H7 (cell line): Measurements from ENCODE around the gene TRIM14. TPM values are rescaled to one million over a fixed set of nuclear protein-coding genes. Genes with fewer than 3 reads are reported as not detected.

Experiments
- DNase-seq: peaks from one replicate; pipeline ENCODE4 v3.0.0; 2012
- H3K27me3 ChIP-seq: 2 replicates; pipeline ENCODE4 v1.6.0; 2011; ENCODE audit warnings: mild to moderate bottlenecking, low read length; ENCODE audit not compliant: control insufficient read depth, insufficient read depth
- H3K36me3 ChIP-seq: replicated peaks from 2 replicates; pipeline ENCODE4 v1.5.1; 2011; ENCODE audit warnings: low read length; ENCODE audit not compliant: control insufficient read depth, insufficient read depth
- H3K4me3 ChIP-seq: 2 replicates; pipeline ENCODE4 v1.5.1; 2011; ENCODE audit warnings: low read depth, mild to moderate bottlenecking, control low read depth, low read length, moderate library complexity; ENCODE audit not compliant: insufficient read depth
- total RNA-seq: library from RNA; depleted of rRNA; stranded (reverse); fragments of >200 nt; shearing (Covaris generic); gene quantifications from 2 replicates; pipeline ENCODE4 v1.2.3, GENCODE V29; 2014

The TRIM14 gene
- total RNA-seq, 1 experiment from 2014 or later: 3.8 TPM

DNA sequence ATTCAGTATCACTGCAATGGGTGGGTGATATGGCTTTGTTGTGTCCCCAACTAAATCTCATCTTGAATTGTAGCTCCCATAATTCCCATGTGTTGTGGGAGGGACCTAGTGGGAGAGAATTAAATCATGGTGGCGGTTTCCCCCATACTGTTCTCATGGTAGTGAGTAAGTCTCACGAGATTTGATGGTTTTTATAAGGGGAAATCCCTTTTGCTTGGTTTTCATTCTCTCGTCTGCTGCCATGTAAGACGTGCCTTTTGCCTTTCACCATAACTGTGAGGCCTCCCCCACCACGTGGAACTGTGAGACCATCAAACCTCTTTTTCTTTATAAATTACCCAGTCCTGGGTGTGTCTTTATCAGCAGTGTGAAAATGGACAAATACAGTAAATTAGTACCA is 72.0 kb downstream of the TRIM14 start:
- Histone ChIP-seq H3K36me3 (no peaks in the 10 kb centered on the region), H3K4me3 (no peak overlapping the region), H3K27me3 (no peaks in the 10 kb centered on the region)
- no peak for DNase-seq

GRCh38 chr9:98046180-98046543 is 72.9 kb downstream of the TRIM14 start:
- H3K4me3 ChIP-seq: no peak overlapping the region
- H3K27me3 ChIP-seq: no peaks in the 10 kb centered on the region
- no peaks in the 10 kb centered on the region for H3K36me3 ChIP-seq
- DNase-seq: no peak

DNA sequence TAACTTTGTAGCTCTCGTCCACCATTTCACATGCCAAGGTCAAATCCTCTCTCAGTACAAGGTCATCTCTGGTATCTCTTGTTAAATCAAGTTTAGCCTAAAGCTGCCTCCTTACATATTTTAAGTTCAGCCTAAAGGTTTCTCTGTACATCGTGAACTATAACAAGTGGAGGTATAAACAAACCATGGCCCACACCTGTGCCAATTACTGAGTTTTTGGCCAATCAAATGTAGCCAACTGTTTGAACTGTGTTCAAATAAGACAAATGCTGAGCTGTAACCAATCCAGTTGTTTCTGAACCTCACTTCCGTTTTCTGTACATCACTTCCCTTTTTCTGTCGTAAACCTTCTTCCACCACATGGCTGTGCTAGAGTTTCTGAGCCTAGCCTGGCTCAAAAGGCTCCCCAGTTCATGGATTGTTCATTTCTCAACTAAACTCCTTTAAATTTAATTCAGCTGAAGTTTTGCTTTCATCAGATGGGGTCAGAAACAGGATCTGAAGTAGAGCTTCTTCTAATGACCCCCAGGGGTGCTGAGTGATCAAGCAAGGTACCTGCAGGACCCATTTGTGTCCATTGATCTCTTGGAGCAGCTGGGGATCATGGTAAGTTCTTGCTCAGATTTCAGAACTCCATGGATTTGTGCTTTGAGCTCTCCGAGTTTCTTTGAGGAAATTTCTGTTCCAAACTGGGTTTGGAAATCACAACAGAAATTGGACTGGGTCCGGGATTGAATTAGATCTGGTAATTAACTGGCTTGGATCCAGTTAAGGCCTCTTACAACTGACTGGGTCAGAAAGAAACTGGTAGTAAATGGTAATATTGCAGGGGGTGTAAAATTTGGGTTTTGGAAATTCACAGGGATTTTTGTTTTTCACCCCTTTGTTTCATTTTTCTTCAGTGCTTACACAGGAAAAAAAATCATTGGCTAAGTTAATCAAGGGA is 73.5 kb downstream of the TRIM14 start:
- Histone ChIP-seq H3K4me3 (no peak overlapping the region), H3K36me3 (no peaks in the 10 kb centered on the region), H3K27me3 (no peaks in the 10 kb centered on the region)
- no peak for DNase-seq

DNA sequence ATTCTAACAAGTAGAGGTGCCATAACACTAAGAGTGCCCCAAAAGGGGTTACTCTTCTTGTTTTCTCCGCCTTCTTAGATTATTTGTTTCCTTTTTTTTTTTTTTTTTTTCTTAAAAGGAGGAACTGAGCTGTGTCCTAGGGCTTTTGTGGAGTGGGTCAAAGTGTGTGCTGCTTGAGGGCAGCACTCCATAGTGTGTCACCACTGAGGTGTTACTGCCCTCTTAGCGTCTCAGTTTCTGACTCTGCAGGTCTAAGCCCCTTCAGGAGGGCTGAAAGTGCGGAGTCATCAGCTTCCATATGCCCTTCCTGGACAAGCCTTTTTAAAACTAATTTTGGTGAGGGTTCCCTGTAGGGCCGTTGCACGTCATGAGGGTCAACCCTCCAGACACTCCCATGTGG is 75.1 kb downstream of the TRIM14 start:
- no peak for DNase-seq
- H3K36me3 ChIP-seq: no peaks in the 10 kb centered on the region
- H3K27me3 ChIP-seq: no peaks in the 10 kb centered on the region
- H3K4me3 ChIP-seq: no peak overlapping the region

DNA sequence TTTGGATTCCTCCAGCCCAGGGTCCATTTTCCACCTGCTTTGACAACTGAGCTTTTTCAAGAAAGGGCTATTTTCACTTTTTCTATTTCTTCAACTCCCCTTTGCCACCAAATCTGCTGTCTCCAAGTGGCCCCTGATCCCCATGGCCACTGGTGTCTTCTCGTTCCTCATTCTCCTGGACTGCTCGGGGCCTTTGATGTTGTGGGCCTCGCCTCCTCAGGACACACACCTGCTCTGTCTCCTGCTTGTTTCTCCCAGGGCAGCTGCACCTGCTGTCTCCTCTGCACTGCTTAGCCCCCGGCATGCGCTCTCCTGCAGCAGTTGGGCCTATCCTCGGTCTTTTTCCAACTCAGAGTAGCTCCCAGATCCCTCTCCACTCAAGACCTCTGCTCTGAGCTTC is 78.8 kb downstream of the TRIM14 start:
- no peak overlapping the region for H3K4me3 ChIP-seq
- no peak for DNase-seq
- no peaks in the 10 kb centered on the region for H3K27me3 ChIP-seq
- H3K36me3 ChIP-seq: no peaks in the 10 kb centered on the region

DNA sequence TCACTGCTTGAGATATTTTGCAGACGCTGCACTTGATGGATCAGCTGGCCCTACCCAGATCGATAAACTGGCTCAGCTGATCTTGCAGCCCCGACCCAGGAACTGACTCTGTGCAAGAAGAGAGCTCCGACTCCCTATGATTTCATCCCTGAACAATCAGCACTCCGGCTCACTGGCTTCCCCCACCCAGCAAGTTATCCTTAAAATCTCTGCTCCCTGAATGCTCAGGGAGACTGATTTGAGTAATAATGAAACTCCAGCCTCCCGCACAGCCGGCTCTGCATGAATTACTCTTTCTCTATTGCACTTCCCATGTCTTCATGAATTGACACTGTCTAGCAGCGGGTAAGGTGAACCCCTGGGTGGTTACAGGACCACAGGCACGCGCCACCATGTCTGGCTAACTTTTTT is 79.4 kb downstream of the TRIM14 start:
- no peak for DNase-seq
- no peaks in the 10 kb centered on the region for H3K27me3 ChIP-seq
- H3K36me3 ChIP-seq: no peaks in the 10 kb centered on the region
- no peak overlapping the region for H3K4me3 ChIP-seq

GRCh38 chr9:98038958-98039357 is 80.1 kb downstream of the TRIM14 start:
- no peaks in the 10 kb centered on the region for H3K27me3 ChIP-seq
- no peaks in the 10 kb centered on the region for H3K36me3 ChIP-seq
- no peak overlapping the region for H3K4me3 ChIP-seq
- DNase-seq: no peak

- Histone ChIP-seq H3K36me3 (no peaks in the 10 kb centered on the region), H3K27me3 (no peaks in the 10 kb centered on the region), H3K4me3 (no peak overlapping the region)
- no peak for DNase-seq
Measured at GRCh38 chr9:98037357-98037756, 81.7 kb downstream of the TRIM14 start.

- Histone ChIP-seq H3K4me3 (no peak overlapping the region; the same call in 1 of the 2 replicates), H3K36me3 (no peaks in the 10 kb centered on the region)
- DNase-seq: peak; percentile 82
Measured at GRCh38 chr9:98034593-98035546, 84.2 kb downstream of the TRIM14 start.

GRCh38 chr9:98031935-98032334 is 87.1 kb downstream of the TRIM14 start:
- no peak for DNase-seq
- H3K36me3 ChIP-seq: no peaks in the 10 kb centered on the region
- H3K27me3 ChIP-seq: no peaks in the 10 kb centered on the region
- no peak overlapping the region for H3K4me3 ChIP-seq

More at GRCh38 chr9:98034593-98035546, 84.2 kb downstream of the TRIM14 start:
- no peaks in the 10 kb centered on the region for H3K27me3 ChIP-seq

- no peaks in the 10 kb centered on the region for H3K27me3 ChIP-seq
- no peak overlapping the region for H3K4me3 ChIP-seq
- H3K36me3 ChIP-seq: no peaks in the 10 kb centered on the region
- no peak for DNase-seq
Measured at GRCh38 chr9:98031169-98031568, 87.9 kb downstream of the TRIM14 start.

DNA sequence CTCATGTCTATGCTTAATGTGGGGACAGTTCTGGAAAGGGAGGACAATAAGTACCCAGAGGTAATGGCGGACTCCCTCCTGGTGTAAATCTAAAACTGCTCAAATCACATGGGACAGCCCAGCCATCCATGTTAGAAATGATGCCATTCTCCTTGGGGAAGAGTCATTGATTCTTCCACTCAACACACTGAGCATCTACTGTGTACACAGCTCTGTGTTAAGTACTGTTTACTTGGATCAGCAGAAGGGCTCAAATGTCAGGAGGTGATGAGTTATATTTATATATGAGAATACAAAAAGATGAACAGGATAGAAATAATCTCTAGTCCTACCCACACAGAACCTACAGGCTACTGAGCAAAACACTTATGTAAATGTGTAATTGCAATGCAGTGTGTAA is 94.3 kb downstream of the TRIM14 start:
- Histone ChIP-seq H3K36me3 (peaks cover 1% of the 10 kb centered on the region), H3K27me3 (no peaks in the 10 kb centered on the region), H3K4me3 (no peak overlapping the region)
- no peak for DNase-seq

GRCh38 chr9:98022447-98022846 is 96.6 kb downstream of the TRIM14 start:
- Histone ChIP-seq H3K4me3 (no peak overlapping the region), H3K36me3 (peaks cover 4% of the 10 kb centered on the region), H3K27me3 (no peaks in the 10 kb centered on the region)
- DNase-seq: no peak

GRCh38 chr9:98021306-98022040 is 97.5 kb downstream of the TRIM14 start:
- no peak overlapping the region for H3K4me3 ChIP-seq
- no peaks in the 10 kb centered on the region for H3K27me3 ChIP-seq
- no peak for DNase-seq
- peaks cover 4% of the 10 kb centered on the region for H3K36me3 ChIP-seq
